HG02981 (cell line): ENCODE results near the gene CAMKMT.

Experiments
- ATAC-seq: cut with Tn5 transposase; IDR thresholded peaks from one replicate; pipeline ENCODE4 v1.9.1; 2021; ENCODE audit warnings: mild to moderate bottlenecking, moderate library complexity; ENCODE audit not compliant: unreplicated experiment

The CAMKMT gene

GRCh38 chr2:44789446-44789845 lies 427.7 kb downstream of the CAMKMT start:
- ATAC-seq: no peak

GRCh38 chr2:44789971-44790721 lies 428.4 kb downstream of the CAMKMT start:
- ATAC-seq: no peak

GRCh38 chr2:44793322-44793870 lies 431.6 kb downstream of the CAMKMT start:
- ATAC-seq: no peak

- ATAC-seq: no peak
Measured at GRCh38 chr2:44796771-44797170, 435.0 kb downstream of the CAMKMT start.

DNA sequence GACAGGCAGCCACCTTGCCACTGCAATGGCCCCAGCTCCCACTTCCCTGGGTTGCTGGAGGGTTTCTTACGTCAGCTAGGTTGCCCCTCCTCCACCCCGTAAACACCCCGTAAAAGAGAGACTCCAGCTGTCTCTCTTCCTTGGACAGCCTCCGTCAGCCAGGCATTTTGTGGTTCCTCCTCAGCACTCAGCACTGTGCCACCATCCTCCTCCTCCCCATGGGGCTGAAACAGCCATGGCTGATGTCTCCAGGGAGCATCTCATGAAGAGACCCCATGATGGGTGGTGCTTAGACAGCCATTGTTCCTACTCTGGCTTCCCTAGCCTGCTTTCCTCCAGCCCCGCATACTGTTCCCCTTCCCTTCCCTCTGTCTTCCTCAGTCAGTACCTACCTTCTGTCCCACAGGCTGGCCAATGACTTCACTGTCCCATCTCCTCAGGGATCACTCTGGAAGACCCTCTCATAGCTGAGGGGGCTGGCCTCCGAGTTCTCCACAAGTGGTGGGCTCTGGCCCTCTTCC lies 436.5 kb downstream of the CAMKMT start:
- no peak for ATAC-seq

- ATAC-seq: no peak
Measured at GRCh38 chr2:44799105-44799504, 437.4 kb downstream of the CAMKMT start.

- no peak for ATAC-seq
Measured at GRCh38 chr2:44799754-44800153, 438.0 kb downstream of the CAMKMT start.

DNA sequence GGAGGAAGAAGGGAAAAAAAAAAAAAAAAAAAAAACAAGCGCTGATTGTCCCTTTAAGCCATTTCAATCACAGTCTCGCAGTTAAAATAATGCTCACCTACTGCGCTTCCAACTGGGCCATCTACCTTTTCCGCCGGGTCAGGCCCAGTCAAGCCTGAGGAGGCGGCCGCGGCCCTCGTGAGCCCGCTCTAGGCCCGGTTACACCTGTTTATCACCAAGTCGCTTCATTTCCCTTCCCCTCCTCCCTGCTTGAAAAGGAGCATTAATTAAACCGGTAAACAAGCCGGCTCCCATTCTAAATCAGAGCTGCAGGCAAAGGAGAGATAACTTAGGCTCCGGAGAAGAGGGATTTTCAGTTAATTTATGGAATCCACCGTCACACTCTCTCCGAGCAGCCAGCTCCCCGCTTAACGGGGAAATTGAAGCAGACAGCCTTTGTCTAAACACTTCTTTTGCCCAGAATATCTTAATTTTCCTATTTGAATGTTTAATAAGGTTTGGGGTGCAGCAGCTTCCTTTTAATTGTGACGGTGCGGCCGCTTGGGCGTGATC lies 439.6 kb downstream of the CAMKMT start:
- no peak for ATAC-seq

- ATAC-seq: no peak
Measured at GRCh38 chr2:44801841-44802776, 440.4 kb downstream of the CAMKMT start.

GRCh38 chr2:44802777-44803424 lies 441.2 kb downstream of the CAMKMT start:
- no peak for ATAC-seq

DNA sequence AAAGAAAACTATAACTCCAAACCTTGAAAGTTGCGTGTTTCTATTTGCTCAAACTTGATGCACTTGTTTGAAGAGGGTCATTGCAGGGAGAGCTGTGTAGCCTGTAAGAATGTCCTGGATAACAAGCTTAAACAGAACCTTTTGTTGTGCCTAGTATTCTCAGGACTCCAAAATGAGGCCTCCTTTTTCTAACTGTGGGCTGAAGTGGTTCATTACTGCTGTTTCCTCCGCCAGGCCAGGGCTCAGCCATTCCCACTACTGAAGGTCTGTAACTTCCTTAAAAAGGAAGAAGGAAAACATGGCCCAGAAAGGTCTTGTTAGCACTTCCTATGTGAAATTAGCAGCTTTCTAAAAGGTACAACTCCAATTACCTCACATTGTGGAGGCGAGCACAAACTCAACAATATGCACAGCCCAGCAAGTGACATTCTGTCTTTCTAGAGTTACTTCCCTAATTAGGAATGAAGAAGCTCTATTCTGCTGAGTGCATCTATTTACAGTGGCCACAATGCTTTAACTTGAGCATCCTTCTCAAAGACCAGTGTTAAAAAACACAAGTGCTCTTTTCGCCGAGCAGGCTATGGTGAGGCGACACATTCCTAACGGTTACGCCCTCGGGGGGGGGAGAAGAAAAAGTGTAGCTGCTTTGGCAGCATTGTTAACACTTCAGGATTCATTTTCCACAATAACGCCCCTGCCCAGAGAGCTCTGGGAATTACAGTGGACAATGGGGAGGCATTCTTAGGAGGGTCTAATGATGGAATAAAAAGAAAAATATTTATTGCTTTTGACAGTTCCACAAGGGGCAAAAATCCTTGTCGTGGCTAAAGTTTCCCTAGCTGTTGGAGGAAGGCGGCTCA lies 442.9 kb downstream of the CAMKMT start:
- no peak for ATAC-seq

- ATAC-seq: no peak
Measured at GRCh38 chr2:44805401-44806235, 443.9 kb downstream of the CAMKMT start.

DNA sequence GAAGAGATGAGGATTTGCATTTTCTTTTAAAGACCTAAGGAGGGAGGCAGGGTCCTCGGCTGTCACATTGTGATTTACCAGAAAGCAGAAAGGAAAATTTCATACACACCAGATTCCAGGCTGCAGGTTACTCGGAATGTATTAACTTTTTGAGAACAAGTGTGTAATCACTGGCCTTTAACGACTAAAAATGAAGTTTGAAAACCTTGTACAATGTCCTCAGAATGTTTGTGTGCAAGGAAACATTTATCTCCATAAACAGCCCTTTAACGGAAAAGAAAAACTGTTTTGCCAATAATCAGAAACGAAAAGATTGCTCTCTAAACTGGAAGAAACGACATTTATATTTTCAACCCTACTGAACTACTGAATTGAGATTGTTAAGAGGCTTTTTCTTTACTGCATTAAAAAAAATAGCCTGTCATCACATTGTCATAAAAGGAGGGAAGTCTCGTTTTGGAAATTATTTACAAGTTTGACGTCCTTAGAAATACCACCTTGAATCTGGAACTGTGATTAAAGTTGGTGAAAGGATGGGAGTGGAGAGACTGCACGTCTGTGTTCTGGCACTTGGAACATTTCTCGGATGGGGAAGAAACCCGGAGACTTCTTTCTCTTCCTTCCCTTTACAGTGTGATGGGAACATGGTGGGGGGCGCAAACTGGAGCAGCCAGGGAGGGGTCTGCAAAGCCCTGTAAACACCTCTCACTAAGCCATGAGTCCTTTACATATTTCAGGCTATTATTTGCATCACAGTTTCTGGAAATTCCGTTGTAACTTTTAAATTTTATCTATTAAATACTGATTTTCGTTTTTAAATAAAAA lies 445.7 kb downstream of the CAMKMT start:
- no peak for ATAC-seq

DNA sequence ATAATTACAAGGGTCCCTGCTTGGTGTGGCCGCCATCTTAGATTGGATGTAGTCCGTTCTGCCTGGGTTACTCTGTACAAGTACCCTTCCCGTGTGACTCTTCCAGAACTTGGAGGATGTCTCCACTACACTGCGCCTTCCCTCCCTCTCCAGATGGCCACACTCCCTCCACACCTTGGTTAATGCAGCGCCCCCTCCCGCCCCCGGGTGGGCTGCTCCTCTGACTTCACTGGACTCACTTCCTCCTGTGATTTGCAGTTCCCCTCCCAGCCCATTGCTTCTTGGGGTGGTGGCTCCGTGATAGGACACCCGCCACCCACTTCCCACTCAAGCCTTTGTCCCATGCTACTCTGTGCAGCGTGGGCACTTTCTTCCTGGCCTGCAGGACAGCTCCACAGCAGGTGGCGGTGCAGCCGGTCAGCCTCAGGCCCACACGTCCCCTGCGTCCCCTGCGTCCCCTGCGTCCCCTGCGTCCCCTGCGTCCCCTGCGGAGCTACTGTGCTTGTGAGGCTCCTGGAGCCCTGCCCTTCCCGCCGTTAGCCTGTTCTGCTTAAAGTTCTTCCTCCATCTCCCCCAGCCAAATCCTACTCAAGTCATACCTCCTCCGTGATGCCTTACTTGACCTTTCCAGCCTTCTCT lies 449.3 kb downstream of the CAMKMT start:
- ATAC-seq: no peak

DNA sequence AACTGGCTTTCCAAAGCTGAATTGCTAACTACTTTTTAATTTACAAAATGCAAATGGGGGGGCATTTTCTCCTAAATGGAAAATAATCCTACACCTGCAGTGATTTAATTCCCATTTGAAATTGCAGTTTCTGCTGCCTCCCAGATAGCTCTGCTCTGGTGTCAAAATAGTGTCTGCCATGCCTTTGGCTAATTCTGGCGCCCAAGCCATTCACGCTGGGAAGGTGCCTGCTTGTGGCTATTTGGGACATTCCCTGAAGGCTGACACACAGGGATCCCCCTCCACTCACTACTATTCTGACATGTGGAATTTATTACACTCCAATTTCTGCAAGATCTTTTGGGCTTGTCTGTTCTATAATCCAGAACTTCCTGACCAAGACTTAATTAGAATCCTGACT lies 451.4 kb downstream of the CAMKMT start:
- no peak for ATAC-seq

GRCh38 chr2:44813658-44814057 lies 451.9 kb downstream of the CAMKMT start:
- no peak for ATAC-seq

DNA sequence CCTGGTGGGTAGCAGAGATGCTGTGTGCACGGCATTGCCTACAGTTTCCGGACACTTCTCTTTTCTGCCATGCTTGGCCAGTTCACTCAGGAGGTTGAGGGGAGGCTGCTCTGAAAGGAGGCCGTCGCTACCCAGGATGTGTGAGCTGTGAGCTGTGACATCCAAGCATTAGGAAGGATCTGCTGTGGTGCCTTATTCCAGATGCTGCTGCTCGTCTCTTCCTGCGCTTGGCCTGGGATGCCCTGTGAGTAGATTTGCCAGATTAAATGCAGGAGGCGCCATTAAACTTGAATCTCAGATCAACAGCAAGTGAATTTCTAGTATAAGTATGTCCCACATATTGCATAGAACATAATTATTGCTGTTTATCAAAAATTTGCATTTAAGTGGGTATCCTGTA lies 455.5 kb downstream of the CAMKMT start:
- no peak for ATAC-seq
